Stimulated activated CD8-positive, alpha-beta memory T cell treated with anti-CD3 and anti-CD28 coated beads, Interleukin-4, amount 100 ng/mL, for 1 hour (primary cell): ENCODE measurements around the gene CEACAM20.
"Not testable (repeated sequence)": the region's sequence is repeated elsewhere in the genome, so short reads cannot be mapped to it uniquely, and the experiment has no call there.

Experiments
- DNase-seq, 2 donors: peaks; one replicate each; pipeline ENCODE4 v3.0.0-alpha.2; 2020; ENCODE audit warnings: low read depth in 2 of 2, low spot score in 1 of 2

Gene CEACAM20

GRCh38 chr19:44549507-44549906 is 20.0 kb upstream of the CEACAM20 start:
- DNase-seq: no peak

DNA sequence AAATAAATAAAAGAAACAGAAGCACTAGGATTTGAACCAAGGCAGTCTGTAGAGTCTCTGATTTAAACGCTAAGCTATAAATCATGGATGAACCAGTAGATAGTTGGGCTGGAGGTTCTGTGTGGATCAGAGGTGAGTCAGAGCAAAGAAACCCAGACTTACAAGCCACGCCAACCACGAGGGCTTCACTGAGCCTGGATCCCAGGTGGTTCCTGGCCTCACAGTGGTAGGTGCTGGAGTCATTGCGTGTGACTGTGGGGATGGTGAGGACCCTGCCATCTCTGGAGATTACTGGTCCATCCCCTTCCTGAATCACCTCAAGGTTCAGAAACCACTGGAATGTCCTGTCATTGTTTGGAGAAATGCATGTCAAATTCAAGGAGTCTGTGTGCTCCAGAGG is 19.3 kb upstream of the CEACAM20 start:
- DNase-seq: no peak

GRCh38 chr19:44544031-44544430 is 14.6 kb upstream of the CEACAM20 start:
- no peak for DNase-seq

DNA sequence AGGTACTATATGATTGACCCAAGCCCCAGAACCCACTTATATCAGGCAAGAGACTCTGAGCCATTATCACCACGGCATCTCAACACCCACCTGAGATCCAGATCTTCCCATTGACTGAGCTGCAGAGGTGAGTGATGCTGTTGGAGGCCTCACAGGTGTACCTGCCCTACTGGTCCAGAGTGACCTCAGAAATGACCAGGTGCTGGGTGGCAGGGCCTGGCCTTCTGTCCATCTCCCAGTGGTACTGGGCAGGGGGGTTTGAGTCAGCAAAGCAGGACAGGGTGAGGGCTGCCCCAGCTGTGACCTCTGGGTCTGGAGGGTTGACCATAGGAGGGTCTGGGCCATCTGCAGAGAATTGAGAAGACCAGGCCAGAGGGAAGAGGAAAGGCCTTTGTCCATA is 13.2 kb upstream of the CEACAM20 start:
- DNase-seq: no peak

DNA sequence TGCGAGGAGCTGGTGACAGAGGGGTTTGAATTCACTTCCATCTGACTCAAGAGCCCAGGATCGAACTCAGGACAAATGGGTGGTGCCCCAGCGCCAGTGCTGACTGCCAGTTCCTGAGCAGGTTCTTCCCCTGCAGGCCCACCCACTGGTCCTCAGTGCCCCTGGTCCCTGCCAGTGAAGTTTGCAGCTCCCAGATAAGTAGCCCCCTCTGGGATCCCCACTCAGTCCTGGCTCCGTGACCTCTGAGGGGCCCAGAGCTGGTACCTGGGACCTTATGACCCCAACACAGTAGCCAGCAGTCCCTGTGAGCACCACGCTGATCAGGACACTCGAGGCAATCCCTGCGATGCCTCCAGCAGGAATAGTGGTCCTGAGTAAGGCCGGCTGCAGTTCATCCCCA is 11.3 kb upstream of the CEACAM20 start:
- no peak for DNase-seq

DNA sequence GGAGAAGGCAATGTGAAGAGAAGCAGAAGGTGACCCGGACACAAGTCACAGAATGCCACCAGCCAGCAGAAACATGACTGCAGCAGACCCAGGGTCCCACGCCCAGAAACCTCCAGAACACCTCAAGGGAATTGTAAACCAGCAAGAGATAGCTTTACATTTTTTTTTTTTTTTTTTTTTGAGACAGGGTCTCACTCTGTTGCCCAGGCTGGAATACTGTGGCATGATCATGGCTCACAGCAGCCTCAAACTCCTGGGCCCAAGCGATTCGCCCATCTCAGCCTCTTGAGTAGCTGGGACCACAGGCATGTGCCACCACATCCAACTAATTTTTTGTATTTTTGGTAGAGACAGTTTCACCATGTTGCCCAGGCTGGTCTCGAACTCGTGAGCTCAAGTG is 10.5 kb upstream of the CEACAM20 start:
- no peak for DNase-seq

GRCh38 chr19:44539236-44539826 is 9.9 kb upstream of the CEACAM20 start:
- DNase-seq: no peak

DNA sequence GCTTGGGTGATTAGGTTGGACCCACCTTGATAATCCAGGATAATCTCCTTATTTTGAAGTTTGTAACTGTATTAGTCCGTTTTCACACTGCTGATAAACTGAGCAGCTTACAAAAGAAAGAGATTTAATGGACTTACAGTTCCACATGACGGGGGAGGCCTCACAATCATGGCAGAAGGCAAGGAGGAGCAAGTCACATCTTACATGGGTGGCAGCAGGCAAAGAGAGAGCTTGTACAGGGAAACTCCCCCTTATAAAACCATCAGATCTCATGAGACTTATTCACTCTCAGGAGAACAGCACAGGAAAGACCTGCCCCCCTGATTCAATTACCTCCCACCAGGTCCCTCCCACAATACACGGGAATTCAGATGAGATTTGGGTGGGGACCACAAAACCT is 5.9 kb upstream of the CEACAM20 start:
- DNase-seq: not testable (repeated sequence)

- no peak for DNase-seq
Observed at GRCh38 chr19:44532819-44533218, 3.3 kb upstream of the CEACAM20 start.

- no peak for DNase-seq
Observed at GRCh38 chr19:44530777-44531176, 1.3 kb upstream of the CEACAM20 start.

DNA sequence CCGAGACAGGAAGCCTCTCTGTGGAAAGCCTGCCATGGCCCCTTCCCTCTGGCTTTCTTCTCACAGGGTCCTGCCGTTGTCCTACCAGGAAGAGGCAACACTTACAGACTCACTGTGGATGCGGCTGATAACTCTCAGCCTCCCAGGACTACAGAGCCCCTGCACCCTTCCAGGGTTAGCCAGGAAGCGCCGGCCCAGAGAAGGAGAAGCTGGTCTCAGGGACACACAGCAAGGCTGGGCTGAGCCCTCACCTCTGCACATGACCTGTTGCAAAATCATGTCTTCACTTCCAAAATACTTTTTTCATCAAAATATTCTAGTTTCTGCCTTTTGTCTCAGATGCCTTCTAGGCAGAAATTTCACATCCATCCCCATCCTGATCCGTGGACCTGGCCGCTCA is 1.9 kb downstream of the CEACAM20 start:
- no peak for DNase-seq

- no peak for DNase-seq
Observed at GRCh38 chr19:44525721-44526430, 3.6 kb downstream of the CEACAM20 start.

GRCh38 chr19:44521370-44521769 is 8.1 kb downstream of the CEACAM20 start:
- no peak for DNase-seq

- DNase-seq: no peak
Observed at GRCh38 chr19:44517146-44517545, 12.3 kb downstream of the CEACAM20 start.

GRCh38 chr19:44515907-44516306 is 13.6 kb downstream of the CEACAM20 start:
- DNase-seq: no peak

DNA sequence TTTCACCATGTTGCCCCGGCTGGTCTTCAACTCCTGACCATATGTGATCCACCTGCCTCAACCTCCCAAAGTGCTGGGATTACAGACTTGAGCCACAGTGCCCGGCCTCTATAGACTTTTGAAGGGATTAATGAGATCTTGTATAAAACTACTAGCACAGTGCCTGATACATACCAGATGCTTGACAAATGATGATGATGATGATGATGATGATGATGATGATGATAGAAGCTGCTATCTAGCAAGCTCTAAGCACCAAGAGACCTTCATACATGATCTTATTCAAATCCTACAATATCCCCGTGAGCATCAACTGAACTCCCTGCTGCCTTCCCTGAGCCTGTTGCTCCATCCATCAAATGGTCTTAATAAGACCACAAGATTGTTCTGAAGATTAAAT is 14.4 kb downstream of the CEACAM20 start:
- no peak for DNase-seq

- no peak for DNase-seq
Observed at GRCh38 chr19:44512326-44513298, 16.9 kb downstream of the CEACAM20 start.

- no peak for DNase-seq
Observed at GRCh38 chr19:44509478-44509877, 20.0 kb downstream of the CEACAM20 start.

GRCh38 chr19:44499962-44500949 is 29.2 kb downstream of the CEACAM20 start, which contains the start of gene ZNF180:
Gene ZNF180, minus strand, starts transcription at chr19:44500522. Its CDS starts 3,188 bp downstream, at chr19:44497334.
- peak; percentile 90 for DNase-seq

DNA sequence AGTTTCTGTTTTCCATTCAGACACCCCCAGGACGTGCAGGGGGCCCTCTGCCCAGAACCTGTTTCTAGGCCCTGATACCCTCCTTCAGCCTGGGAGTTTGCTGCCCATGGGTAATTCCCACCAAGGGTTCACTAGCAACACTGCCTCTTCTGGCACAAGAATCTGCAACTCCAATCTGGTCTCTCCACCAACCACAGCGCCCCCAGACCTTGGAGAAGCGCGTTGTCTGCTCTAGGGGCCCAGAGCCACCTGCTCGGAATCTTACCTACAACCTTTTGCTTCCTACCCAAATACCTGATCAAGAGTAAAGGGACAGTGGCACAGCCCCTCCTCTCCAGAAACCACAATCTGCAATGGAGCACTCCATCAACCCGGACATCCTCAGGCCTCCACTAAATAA is 29.9 kb downstream of the CEACAM20 start:
- no peak for DNase-seq

DNA sequence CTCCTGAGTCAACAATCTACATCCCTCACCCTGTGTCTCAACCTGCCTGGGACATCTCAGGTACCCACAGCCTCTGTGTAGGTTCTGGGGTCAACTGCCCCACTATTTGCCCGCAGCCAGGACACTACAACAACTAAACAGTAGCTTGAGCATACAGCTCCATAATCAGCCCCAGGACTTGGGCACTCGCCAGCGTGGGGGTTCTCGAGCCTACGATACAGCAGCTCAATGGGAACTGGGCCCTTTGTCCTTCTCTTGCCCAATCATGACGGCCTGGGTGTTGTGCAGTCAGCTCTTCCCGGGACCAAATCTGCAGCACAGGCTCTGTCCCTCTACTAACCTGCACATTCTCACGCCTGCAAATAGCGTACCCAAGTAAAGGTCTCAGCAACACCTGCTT is 30.5 kb downstream of the CEACAM20 start:
- DNase-seq: no peak
